ENCODE results near the gene KSR1.

DNA sequence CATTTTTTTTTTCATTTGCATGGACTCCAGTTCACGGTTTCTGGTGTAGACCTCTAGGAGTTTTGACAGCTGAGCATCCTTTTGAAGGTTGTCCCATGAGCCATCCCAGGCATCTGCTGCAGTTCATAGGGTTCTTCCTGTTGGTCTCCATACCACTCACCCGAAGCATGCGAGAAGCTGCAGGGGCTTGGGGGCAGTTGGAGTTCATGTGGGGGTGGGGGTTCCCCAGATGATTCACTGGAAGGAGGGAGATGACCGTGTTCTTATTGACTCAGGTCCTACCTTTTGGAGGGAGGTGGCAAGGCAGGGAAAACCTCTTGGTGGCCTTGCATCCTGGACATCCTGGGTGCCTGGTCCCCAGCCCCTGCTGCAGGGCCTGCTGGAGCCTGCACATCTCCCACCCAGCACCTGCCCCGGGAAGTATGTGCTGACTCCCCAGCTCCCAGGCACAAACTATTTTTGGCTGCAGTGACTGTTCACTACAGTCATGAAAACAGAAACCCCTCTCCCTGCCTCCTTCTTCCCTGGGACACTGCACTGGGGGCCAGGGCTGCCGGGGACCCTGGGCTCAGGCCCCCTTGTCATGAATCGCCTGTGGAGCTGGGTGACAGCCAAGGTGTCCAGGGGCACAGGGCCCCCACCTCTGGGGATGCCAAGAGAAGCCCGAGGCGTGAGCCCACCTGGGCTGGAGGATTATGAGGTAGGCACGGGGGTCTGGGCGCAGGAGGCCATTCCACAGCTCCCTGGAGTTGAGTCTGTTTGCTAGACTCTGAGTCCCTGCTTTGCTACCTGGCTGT is 109.8 kb downstream of the KSR1 start:
- TF ChIP-seq, protein P1, sequence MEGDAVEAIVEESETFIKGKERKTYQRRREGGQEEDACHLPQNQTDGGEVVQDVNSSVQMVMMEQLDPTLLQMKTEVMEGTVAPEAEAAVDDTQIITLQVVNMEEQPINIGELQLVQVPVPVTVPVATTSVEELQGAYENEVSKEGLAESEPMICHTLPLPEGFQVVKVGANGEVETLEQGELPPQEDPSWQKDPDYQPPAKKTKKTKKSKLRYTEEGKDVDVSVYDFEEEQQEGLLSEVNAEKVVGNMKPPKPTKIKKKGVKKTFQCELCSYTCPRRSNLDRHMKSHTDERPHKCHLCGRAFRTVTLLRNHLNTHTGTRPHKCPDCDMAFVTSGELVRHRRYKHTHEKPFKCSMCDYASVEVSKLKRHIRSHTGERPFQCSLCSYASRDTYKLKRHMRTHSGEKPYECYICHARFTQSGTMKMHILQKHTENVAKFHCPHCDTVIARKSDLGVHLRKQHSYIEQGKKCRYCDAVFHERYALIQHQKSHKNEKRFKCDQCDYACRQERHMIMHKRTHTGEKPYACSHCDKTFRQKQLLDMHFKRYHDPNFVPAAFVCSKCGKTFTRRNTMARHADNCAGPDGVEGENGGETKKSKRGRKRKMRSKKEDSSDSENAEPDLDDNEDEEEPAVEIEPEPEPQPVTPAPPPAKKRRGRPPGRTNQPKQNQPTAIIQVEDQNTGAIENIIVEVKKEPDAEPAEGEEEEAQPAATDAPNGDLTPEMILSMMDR (IDR thresholded peaks at IDR 0.05), result no peak
- no peak for TF ChIP-seq POLR2A (IDR thresholded peaks at IDR 0.05)
